GM19099 (cell line): Measurements from ENCODE around the gene WBP4.

Experiments used
- POLR2A ChIP-seq: IDR thresholded peaks from 3 replicates; pipeline ENCODE4 v1.6.1; 2011; ENCODE audit warnings: low read depth; ENCODE audit not compliant: insufficient read length; ENCODE audit errors: extremely low read depth

The WBP4 gene

DNA sequence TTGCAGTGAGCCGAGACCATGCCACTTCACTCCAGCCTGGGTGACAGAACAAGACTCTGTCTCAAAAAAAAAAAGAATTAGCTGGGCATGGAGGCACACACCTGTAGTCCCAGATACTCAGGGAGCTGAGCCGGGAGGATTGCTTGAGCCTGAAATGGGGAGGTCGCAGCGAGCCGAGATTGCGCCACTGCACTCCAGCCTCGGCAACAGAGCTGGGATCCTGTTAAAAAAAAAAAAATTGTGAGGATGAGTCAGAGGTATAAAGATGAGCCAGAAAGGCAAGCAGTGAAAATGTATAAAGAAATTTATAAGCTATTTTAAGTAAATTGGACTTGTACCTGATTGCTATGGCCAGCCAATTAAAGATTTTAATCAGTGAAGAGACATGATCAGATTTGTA lies 50.1 kb downstream of the WBP4 start:
- TF ChIP-seq POLR2A = no peak

DNA sequence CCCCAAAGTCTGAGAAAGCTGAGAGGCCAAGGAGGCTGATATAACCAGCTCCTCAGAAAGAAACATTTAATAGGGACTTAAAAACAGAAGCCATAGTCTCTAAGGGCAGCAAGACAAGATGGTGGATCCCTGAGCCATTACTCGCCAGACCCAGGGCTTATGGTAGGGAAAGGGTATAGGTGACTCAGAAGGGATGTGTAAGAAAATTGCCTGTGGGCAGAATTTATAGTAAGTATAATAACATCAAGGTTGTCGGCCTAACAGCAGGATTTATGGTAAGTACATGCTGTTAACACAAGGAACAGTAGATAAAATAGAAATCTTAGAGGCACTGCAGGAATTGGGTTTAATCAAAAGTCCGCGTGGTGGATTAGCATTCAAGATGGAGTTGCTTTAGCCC lies 56.6 kb downstream of the WBP4 start:
- TF ChIP-seq POLR2A = no peak

DNA sequence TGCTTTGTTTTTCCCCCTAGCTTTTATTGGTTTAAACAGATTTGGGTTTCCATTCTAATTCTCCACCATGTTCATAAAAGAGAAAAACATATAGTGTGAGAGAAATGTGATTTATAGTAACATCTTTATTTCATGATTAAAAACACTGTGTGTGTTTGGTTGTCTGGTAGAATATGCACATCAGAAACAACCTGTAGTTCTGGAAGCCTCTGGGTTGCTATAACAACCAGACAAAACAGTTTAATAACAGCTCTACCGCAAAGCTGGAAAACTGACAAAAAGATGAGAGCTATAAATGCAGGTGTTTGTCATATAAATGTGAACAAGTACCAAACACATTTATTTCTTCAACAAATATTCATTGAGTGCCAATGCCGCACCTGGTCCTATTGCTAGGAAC lies 61.5 kb downstream of the WBP4 start:
- no peak for TF ChIP-seq POLR2A

DNA sequence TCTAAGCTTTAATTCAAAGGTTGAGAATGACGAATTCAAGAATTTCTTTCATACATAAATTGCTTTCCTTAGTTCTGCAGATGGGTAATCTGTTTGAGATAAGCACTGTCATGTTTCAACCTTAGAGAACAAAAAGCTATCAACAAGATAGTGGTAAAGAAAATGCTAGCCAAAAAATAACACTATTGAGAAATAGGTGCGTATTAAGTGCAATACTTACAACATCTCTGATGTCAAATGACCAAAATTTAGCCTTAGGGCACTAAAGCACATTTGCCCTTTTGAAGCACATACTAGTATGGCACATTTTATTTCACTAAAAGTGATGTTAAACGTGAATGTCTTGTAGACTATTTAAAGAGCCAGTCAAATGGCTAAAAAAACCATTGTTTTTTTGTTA lies 66.4 kb downstream of the WBP4 start:
- TF ChIP-seq POLR2A = no peak

DNA sequence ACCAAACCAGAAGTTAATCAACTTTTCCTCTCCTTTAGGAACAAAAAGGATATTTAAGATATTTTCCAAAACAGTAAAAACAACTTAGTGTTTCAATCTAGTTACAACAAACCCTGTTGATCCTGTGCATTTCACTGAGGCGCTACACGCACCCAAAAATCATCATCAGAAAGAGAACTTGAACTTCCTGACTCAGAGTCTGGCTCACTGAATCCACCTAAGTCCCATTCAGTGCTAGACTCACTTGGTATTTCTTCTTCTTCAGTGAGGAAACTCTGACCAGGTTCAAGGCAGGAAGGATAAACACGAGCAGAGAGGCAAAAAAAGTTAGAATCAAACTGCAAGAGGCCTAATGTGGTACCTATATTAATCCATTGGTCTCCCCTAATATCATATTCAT lies 69.0 kb downstream of the WBP4 start:
- TF ChIP-seq POLR2A = no peak

DNA sequence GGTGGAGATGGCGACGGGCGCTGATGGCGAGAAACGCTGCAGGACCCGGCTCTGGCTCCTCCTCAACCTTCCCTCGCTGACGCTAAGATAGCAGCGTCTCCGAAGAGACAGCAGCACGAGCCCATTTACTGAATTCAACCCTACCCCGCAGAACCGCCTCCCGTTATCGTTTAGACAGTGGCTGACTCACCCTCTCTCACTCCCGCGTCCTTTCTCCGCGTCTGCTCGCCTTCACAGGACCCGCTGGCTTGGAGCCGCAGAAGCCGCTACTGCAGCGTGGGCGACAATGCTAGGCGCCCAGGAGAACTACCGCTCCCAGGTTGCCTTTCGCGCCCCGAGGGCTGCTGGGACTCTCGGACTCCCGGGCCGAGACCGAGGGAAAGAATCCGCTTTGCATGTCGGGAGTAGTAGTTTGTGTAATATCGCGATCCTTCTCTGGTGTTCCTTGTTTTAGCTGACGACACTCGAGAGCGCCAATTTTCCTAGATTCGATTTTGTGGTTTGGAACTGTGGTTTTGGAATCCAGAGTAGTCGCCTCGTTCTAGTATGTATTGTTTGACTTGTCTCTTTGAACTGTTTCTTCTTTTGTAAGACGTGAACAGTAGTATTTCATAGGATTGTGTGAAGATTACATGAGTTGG lies 71.3 kb downstream of the WBP4 start, which contains the start of gene KBTBD6:
KBTBD6 (minus strand) TSS at position 291 of the 641 bp plus-strand sequence. CDS start 291 bp downstream, outside the sequence.
- TF ChIP-seq POLR2A = peak; percentile 77
